Measurements from ENCODE around the gene GTF2B.

GTF2B gene

DNA sequence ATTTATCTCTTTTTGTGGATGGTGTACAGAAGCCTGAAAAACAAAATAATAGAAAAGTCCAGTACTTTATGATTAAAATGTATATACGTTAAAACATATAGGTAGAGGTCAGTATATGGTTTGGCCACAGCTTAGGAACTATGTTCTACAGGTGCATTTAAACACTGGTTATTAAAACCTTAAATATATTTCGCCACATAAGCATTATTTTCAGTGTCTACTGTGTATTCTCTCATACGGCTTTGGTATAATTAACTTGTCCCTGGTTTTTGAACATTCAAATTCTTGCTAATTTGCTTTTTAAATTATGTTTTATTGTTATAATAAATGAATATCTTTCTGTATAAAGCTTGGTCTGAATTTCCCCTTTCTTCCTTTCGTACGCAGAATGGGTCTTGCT lies 87.9 kb downstream of the GTF2B start:
- TF ChIP-seq ZFX (IDR thresholded peaks at IDR 0.05) = no peak
- TF ChIP-seq, protein P1, sequence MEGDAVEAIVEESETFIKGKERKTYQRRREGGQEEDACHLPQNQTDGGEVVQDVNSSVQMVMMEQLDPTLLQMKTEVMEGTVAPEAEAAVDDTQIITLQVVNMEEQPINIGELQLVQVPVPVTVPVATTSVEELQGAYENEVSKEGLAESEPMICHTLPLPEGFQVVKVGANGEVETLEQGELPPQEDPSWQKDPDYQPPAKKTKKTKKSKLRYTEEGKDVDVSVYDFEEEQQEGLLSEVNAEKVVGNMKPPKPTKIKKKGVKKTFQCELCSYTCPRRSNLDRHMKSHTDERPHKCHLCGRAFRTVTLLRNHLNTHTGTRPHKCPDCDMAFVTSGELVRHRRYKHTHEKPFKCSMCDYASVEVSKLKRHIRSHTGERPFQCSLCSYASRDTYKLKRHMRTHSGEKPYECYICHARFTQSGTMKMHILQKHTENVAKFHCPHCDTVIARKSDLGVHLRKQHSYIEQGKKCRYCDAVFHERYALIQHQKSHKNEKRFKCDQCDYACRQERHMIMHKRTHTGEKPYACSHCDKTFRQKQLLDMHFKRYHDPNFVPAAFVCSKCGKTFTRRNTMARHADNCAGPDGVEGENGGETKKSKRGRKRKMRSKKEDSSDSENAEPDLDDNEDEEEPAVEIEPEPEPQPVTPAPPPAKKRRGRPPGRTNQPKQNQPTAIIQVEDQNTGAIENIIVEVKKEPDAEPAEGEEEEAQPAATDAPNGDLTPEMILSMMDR (conservative IDR thresholded peaks at IDR 0.05) = no peak
- H3K27ac ChIP-seq = no peak overlapping the region

DNA sequence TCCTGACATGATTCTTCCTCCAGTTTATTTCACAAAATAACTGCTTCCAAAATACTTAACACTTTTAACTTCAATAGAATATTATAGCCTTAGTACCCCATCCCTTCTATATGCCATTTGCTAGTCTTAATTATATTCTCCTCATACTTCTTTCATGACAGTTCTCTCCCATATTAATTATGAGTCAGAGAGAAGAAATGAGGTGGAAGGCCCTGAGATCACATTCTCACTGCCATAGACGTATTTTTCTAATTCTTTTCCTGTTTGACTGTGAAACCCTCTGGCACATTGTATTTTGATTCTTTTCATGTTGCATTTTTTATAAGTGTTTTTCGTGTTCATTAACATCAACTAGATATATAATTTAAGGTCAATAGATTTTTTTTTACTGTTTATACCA lies 88.4 kb downstream of the GTF2B start:
- no peak for TF ChIP-seq ZFX (IDR thresholded peaks at IDR 0.05)
- TF ChIP-seq, protein P1 (conservative IDR thresholded peaks at IDR 0.05) = no peak
- no peak overlapping the region for H3K27ac ChIP-seq
